Measurements from ENCODE around the gene LBR. TPM values are rescaled to one million over a fixed set of nuclear protein-coding genes. Genes with fewer than 3 reads are reported as not detected.

Gene LBR
- total RNA-seq, 1 experiment from 2014 or later: 149 TPM

GRCh38 chr1:225476100-225476511 is 48.3 kb upstream of the LBR start:
- H3K27me3 Mint-ChIP-seq (ENCODE audit: insufficient read depth, unreplicated experiment): no peaks in the 10 kb centered on the region
- H3K4me1 ChIP-seq: peaks cover 11% of the 10 kb centered on the region
- intact Hi-C loops (cut with micrococcal nuclease; ENCODE audit: unreplicated experiment): no loop called here
- no peak for DNase-seq
- H3K4me3 Mint-ChIP-seq (ENCODE audit: unreplicated experiment): no peak overlapping the region
- H3K27ac Mint-ChIP-seq (ENCODE audit: unreplicated experiment): no peak overlapping the region
- ChIA-PET POLR2A (no interaction called here), CTCF (no interaction called here)
- no peaks in the 10 kb centered on the region for H3K36me3 ChIP-seq (ENCODE audit: control insufficient read depth, insufficient read depth, low read length)
- no peaks in the 10 kb centered on the region for H3K9me3 ChIP-seq
- no peaks in the 10 kb centered on the region for H3K27me3 ChIP-seq (replicated peaks; ENCODE audit: control insufficient read depth, insufficient read depth, low read length)
- peaks cover 6% of the 10 kb centered on the region for H3K36me3 Mint-ChIP-seq (ENCODE audit: insufficient read depth, unreplicated experiment)
- no TSS peak for BruUV-seq (replicated peaks)
- no peaks in the 10 kb centered on the region for H3K4me1 Mint-ChIP-seq (ENCODE audit: low read depth, unreplicated experiment)
- TF ChIP-seq CTCF (IDR thresholded peaks at IDR 0.05; ENCODE audit: insufficient read depth in 1 of 2, low read depth in 1 of 2, low read length in 1 of 2, severe bottlenecking in 1 of 2, unreplicated experiment in 1 of 2): no peak
- no peaks in the 10 kb centered on the region for H3K9me3 Mint-ChIP-seq (ENCODE audit: unreplicated experiment)
- H3K4me3 ChIP-seq (ENCODE audit: low read depth, low read length): no peak overlapping the region

DNA sequence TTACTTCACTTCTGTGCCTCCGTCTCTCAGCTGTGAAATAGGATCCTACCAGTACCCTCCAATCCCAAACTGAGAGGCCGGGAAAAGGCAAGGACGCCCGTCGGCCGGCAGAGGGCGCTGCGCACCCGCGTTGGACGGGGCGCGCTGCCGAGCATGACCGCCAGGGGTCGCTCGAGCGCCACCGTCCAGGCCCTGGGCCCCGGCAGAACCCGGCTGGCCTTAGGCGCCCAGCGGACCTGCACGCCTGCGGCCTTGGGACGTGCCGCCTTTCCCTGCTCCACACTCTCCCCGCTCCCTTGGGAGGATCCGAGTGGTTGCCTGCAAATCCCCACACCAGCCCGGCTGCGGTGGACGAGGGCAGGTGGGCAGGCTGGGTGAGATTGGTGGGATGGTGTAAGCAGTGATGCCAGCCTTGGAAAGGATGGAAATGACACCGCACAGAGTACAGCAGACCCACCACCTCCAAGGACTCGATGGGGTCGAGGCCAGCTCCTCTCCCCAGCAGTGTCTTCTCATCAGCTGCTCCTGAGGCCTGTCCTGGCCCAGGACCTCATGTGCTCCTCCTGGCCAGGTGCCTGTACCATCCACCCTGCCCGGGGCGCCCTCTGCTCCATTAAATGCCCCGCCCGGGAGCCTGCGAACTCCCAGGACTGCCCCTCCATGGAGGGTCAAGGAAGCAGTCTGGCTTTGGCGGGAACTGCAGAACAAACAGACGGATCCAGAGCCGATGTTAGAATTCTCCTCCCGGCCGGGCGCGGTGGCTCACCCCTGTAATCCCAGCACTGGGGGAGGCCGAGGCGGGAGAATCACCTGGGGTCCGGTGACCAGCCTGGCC is 47.4 kb upstream of the LBR start:
- Histone ChIP-seq H3K9me3 (no peaks in the 10 kb centered on the region), H3K27me3 (replicated peaks; ENCODE audit: control insufficient read depth, insufficient read depth, low read length) (no peaks in the 10 kb centered on the region), H3K4me1 (peaks cover 11% of the 10 kb centered on the region), H3K4me3 (ENCODE audit: low read depth, low read length) (no peak overlapping the region), H3K36me3 (ENCODE audit: control insufficient read depth, insufficient read depth, low read length) (no peaks in the 10 kb centered on the region)
- DNase-seq: peak in 1 of 2 experiments; percentile 81
- peak; percentile 98 to 100 for TF ChIP-seq CTCF (IDR thresholded peaks at IDR 0.05; ENCODE audit: insufficient read depth in 1 of 2, low read depth in 1 of 2, low read length in 1 of 2, severe bottlenecking in 1 of 2, unreplicated experiment in 1 of 2)
- Mint-ChIP-seq H3K9me3 (ENCODE audit: unreplicated experiment) (no peaks in the 10 kb centered on the region), H3K4me1 (ENCODE audit: low read depth, unreplicated experiment) (no peaks in the 10 kb centered on the region), H3K27me3 (ENCODE audit: insufficient read depth, unreplicated experiment) (no peaks in the 10 kb centered on the region), H3K27ac (ENCODE audit: unreplicated experiment) (no peak overlapping the region), H3K4me3 (ENCODE audit: unreplicated experiment) (no peak overlapping the region), H3K36me3 (ENCODE audit: insufficient read depth, unreplicated experiment) (no peaks in the 10 kb centered on the region)
- intact Hi-C loops (cut with micrococcal nuclease; ENCODE audit: unreplicated experiment): loop anchor here (1.0 to 2.0 kb wide), 4 partner anchors 178 to 501 kb away; partner anchors contain the start of gene ENAH
- ChIA-PET CTCF (interaction anchor here (0.5 to 1.2 kb wide), 19 partner anchors 10 to 587 kb away, joined by 3 to 15 read pairs (median 3); partner anchors contain the start of genes H3-3A, SRP9 and TMEM63A), POLR2A (interaction anchor here (0.9 kb wide), 1 partner anchor 303 kb away, joined by 3 read pairs; the partner anchor contains the start of gene SRP9)
- BruUV-seq (replicated peaks): no TSS peak

- H3K27ac Mint-ChIP-seq (ENCODE audit: unreplicated experiment): no peak overlapping the region
- H3K4me3 ChIP-seq (ENCODE audit: low read depth, low read length): no peak overlapping the region
- POLR2A ChIA-PET: interaction anchor here (0.9 kb wide), 1 partner anchor 304 kb away, joined by 3 read pairs; the partner anchor contains the start of gene SRP9
Measured at GRCh38 chr1:225474439-225474985, 46.7 kb upstream of the LBR start.

More at GRCh38 chr1:225474439-225474985, 46.7 kb upstream of the LBR start:
- peaks cover 11% of the 10 kb centered on the region for H3K4me1 ChIP-seq
- no peaks in the 10 kb centered on the region for H3K9me3 ChIP-seq
- Mint-ChIP-seq H3K36me3 (ENCODE audit: insufficient read depth, unreplicated experiment) (no peaks in the 10 kb centered on the region), H3K4me3 (ENCODE audit: unreplicated experiment) (no peak overlapping the region), H3K9me3 (ENCODE audit: unreplicated experiment) (no peaks in the 10 kb centered on the region), H3K4me1 (ENCODE audit: low read depth, unreplicated experiment) (no peaks in the 10 kb centered on the region), H3K27me3 (ENCODE audit: insufficient read depth, unreplicated experiment) (no peaks in the 10 kb centered on the region)
- no peaks in the 10 kb centered on the region for H3K36me3 ChIP-seq (ENCODE audit: control insufficient read depth, insufficient read depth, low read length)
- no peak for DNase-seq
- H3K27me3 ChIP-seq (replicated peaks; ENCODE audit: control insufficient read depth, insufficient read depth, low read length): no peaks in the 10 kb centered on the region
- CTCF ChIA-PET: interaction anchor here (0.5 to 1.2 kb wide), 19 partner anchors 11 to 588 kb away, joined by 3 to 15 read pairs (median 3); partner anchors contain the start of genes H3-3A, SRP9 and TMEM63A
- intact Hi-C loops (cut with micrococcal nuclease; ENCODE audit: unreplicated experiment): loop anchor here (2.0 kb wide), 1 partner anchor 178 kb away; the partner anchor contains the start of gene ENAH
- BruUV-seq (replicated peaks): no TSS peak
- TF ChIP-seq CTCF (IDR thresholded peaks at IDR 0.05; ENCODE audit: insufficient read depth in 1 of 2, low read depth in 1 of 2, low read length in 1 of 2, severe bottlenecking in 1 of 2, unreplicated experiment in 1 of 2): no peak

Measured in Caco-2 (cell line).